H54 (cell line): ENCODE results near the gene EPB41L4B.

ENCODE experiments used
- DNase-seq: peaks from one replicate; pipeline ENCODE4 v3.0.0; 2011; ENCODE audit warnings: low spot score, mixed read lengths; ENCODE audit not compliant: insufficient read length
- FAIRE-seq: peaks from 3 replicates; lab custom pipeline; 2011; peaks lifted over from hg19 to GRCh38; lab: Jason Lieb, UNC
- POLR2A ChIP-seq: IDR thresholded peaks from 2 replicates; pipeline ENCODE4 v1.6.1; 2011; ENCODE audit warnings: low read depth, mild to moderate bottlenecking, low read length

EPB41L4B gene

GRCh38 chr9:109316207-109316640, 4.6 kb downstream of the EPB41L4B start:
- DNase-seq (peak; percentile 92), FAIRE-seq (peak; percentile 99)
- no peak for TF ChIP-seq POLR2A

DNA sequence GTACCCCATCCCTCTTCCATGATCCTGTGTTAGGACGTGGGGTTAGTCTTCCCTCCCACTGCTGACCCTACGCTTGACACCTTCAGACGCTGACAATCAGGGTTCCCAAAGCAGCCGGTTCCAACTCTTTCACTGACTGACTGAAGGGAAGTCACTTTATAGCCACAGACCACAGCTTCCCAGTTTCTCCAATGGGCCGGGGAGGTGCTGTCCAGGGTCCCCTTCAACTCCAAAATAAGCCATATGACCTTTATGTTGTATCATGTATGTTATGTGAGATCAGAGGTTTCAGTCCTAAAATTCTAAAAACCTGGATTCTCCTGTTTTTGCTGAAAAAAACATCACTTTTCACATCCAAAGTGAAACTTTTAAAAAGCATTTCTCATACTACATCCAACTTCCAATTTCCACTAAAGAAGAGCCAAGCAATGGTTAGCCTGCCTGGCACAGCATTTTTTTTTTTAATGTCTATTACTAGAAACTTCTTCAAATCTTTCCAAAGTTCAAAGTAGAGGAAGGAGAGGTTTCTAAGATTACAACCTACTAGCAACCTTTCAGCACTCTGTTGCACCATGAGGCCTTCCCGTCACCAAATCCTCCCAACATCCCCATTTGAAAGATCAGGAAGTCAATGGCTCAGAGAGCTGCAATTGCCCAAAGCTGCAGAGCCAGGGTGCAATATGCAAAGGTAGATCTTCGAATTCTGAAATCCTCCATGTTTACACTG, 5.2 kb downstream of the EPB41L4B start:
- no peak for FAIRE-seq
- TF ChIP-seq POLR2A, result no peak
- DNase-seq, result no peak

- DNase-seq, result no peak
- no peak for FAIRE-seq
- no peak for TF ChIP-seq POLR2A
These were observed 6.8 kb downstream of the EPB41L4B start for GRCh38 chr9:109314011-109314531.

DNA sequence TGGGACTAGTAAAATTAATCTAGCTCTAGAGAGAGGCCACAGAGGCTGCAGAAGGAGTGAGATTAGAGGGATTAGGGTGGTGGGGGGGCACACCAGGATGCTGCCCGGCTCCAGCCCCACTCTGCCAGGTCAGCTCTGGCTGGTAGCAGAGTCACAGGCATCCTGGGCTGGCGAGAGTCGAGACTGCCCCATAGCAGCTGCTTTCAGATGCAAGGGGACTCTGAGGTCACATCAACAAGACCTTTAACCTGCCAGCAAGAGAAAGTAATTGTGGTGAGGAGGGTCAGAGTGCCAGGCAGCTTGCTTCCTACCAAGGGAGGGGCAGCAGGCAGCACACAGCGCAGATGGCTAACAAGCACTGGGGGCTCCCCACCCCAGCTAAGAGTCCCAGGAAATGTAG, 7.5 kb downstream of the EPB41L4B start:
- no peak for TF ChIP-seq POLR2A
- DNase-seq (no peak), FAIRE-seq (no peak)

DNA sequence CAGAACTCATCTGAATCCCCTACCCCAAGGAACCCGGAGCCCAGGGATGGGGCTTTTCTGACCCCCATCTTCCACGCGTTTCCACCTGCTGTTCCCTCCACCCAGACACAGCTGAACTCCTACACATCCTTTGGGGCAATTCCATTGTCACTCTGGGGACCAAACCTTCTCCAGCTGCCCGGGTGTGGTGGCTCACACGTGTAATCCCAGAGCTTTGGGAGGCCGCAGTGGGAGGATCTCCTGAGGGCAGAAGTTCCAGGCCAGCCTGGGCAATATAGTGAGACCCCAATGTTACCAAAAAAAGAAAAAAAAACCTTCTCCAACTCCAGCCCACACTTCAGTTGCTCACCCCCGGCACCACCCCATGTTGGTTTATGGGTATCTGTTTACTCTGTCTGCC, 8.1 kb downstream of the EPB41L4B start:
- TF ChIP-seq POLR2A, result no peak
- no peak for FAIRE-seq
- DNase-seq, result no peak

DNA sequence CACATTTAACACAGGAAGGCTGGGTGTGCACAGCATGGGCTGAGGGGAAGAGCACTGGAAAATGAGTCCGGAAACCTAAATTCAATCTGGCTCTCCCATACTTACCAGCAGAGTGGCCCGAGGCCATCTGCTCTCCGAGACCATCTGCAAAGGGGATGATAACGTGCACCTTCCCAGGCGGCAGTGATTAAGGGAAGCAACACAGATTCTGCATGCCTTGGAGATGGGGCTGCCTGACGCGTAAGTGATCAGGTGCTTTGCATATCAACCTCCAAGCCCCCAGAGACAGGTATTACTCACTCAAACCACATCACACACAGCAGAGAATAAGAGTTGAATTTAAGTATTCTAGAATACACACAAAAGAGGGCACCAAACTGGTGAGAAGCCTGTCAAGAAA, 9.1 kb downstream of the EPB41L4B start:
- FAIRE-seq, result no peak
- DNase-seq, result no peak
- no peak for TF ChIP-seq POLR2A

GRCh38 chr9:109311286-109311685, 9.6 kb downstream of the EPB41L4B start:
- no peak for DNase-seq
- no peak for TF ChIP-seq POLR2A
- no peak for FAIRE-seq

GRCh38 chr9:109310486-109310901, 10.4 kb downstream of the EPB41L4B start:
- FAIRE-seq (no peak), DNase-seq (no peak)
- no peak for TF ChIP-seq POLR2A

GRCh38 chr9:109309282-109309681, 11.6 kb downstream of the EPB41L4B start:
- no peak for TF ChIP-seq POLR2A
- FAIRE-seq, result no peak

DNA sequence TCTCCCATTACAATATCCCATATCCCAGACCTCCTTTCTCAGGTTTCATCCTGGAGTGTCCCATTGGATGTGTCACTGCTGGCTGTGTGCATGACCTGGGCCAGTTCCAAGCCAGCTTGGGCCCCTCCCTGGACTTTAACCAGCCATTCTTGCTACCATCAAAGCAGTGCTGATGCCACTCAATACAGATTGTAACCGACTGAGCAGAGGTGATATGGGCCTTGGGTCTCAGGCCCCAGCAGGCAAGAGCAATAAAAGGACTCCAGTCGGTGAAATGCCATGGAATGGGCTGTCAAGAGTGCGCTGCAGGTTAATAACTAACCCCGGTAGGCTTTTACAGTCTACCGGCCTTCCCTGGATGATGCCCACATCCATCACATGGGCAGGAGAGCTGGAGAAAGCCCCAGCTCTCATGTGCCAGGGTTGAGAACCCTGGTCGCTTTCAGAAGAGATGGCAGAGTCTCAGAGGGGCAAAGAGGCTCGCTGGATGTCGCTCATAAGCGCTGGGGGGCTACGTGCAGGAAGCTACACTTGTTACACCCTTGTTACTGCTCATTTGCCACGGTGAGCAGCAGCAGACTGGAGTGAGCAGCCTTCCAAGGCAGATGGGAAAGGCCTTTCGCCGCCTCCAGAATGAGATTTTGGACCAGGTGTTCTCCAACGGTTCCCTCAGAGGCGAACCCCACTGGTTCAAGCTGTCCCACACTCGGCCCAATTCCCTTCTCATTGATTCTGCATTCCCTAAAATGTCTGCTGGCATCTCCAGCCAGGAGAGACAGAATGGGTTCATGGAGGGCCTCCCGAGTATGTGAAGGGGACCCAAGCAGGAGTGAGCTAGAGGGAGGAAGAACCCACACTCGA, 13.2 kb downstream of the EPB41L4B start:
- peak; percentile 33 for FAIRE-seq
- TF ChIP-seq POLR2A, result no peak
- no peak for DNase-seq

More at GRCh38 chr9:109309282-109309681, 11.6 kb downstream of the EPB41L4B start:
- no peak for DNase-seq

DNA sequence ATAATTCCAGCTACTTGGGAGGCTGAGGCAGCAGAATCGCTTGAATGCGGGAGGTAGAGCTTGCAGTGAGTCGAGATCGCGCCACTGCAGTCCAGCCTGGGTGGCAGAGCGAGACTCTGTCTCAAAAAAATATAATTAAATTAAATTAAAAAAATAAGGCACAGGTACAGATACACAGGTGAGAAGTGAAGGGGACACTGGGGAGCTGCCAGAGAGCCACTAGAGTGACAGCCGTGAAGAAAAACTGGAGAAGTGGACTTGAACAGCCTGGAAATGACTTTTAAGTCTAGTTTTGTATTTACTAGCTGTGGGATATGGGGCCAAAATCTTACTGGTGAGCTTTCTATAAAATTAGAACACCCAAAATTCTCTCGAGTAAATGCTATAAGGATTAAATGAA, 15.1 kb downstream of the EPB41L4B start:
- TF ChIP-seq POLR2A, result no peak
- FAIRE-seq, result no peak
- DNase-seq, result no peak

- TF ChIP-seq POLR2A, result no peak
- DNase-seq (no peak), FAIRE-seq (peak; percentile 23)
These were observed 16.5 kb downstream of the EPB41L4B start for GRCh38 chr9:109304347-109304746.

DNA sequence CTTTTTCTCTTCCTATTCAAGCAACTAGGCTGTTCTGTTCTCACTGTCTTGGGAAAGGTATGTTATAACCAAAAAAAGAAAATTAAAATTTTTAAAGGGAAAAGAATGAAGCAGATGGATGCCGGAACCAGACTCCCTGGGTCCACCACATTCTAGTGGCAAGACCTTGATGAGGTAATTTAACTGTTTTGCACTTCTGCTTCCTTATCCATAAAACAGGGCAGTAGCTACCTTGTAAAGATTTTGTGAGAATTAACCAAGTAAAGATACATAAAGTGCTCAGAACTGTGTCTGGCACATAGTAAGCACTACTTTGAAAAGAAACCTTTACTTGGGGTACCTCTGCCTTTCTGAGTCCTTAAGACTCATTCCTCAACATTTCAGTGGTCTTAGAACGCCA, 17.0 kb downstream of the EPB41L4B start:
- TF ChIP-seq POLR2A, result no peak
- no peak for FAIRE-seq
- no peak for DNase-seq

GRCh38 chr9:109302606-109303005, 18.3 kb downstream of the EPB41L4B start:
- TF ChIP-seq POLR2A, result no peak
- FAIRE-seq, result no peak
- DNase-seq, result no peak
